HepG2 (cell line): ENCODE measurements around the gene UCMA. TPM values are rescaled to one million over a fixed set of nuclear protein-coding genes. Genes with fewer than 3 reads are reported as not detected.

Experiments
- ATAC-seq: fragments of 200-7000 bp; cut with Tn5 transposase; 3 replicates; pipeline ENCODE4 v1.9.1; 2020; ENCODE audit warnings: mild to moderate bottlenecking, moderate library complexity
- BruUV-seq: library from RNA; stranded (reverse); fragments of 400-500 nt; replicated peaks from 2 replicates; lab custom pipeline; 2021; lab: Mats Ljungman, UMichigan
- CTCF ChIA-PET: fragments of 300-600 bp; formaldehyde crosslinking; extraction: SDS; loops from one replicate; lab custom pipeline; 2021; ENCODE audit warnings: low total read pairs, inconsistent platforms, low intra/inter-chr PET ratio; lab: Yijun Ruan, JAX
- POLR2A ChIA-PET: fragments of 350-600 bp; sonication (Branson Sonifier 250); formaldehyde crosslinking; loops from one replicate; lab custom pipeline; 2020; ENCODE audit warnings: antibody characterized with exemption, inconsistent platforms; lab: Yijun Ruan, JAX
- DNase-seq: peaks from one replicate; pipeline ENCODE4 v3.0.0-alpha.2; 2015; ENCODE audit warnings: low spot score
- FAIRE-seq: peaks from 3 replicates; lab custom pipeline; 2011; peaks lifted over from hg19 to GRCh38; lab: Jason Lieb, UNC
- H2AFZ ChIP-seq: one replicate; pipeline ENCODE4 v1.6.1; 2011; ENCODE audit warnings: low read length, inconsistent platforms
- H3K27ac ChIP-seq: fragments of 300-600 bp; 3 replicates; pipeline ENCODE4 v1.8.0; 2011; ENCODE audit warnings: mixed run types, mild to moderate bottlenecking, mixed read lengths, low read length, inconsistent platforms; ENCODE audit not compliant: insufficient read depth; ENCODE audit errors: extremely low read length
- H3K27me3 ChIP-seq, 2 experiments: fragments of 200-600 bp in 1 of 2; 2 replicates in 1 of 2; 3 replicates in 1 of 2; pipeline versions ENCODE4 v1.6.0 to v1.8.0; 2011; ENCODE audit warnings: low read length in 2 of 2, mild to moderate bottlenecking in 2 of 2, moderate library complexity in 2 of 2, inconsistent platforms in 1 of 2; ENCODE audit not compliant: insufficient read depth in 2 of 2, control insufficient read depth in 1 of 2
- H3K36me3 ChIP-seq, 2 experiments: fragments of 200-600 bp in 1 of 2; replicated peaks in 1 of 2; 2 replicates in 1 of 2; 3 replicates in 1 of 2; pipeline versions ENCODE4 v1.5.1 to v1.8.0; 2011; ENCODE audit warnings: low read length in 2 of 2, inconsistent platforms in 1 of 2; ENCODE audit not compliant: insufficient read depth in 2 of 2, control insufficient read depth in 1 of 2
- H3K4me1 ChIP-seq: 2 replicates; pipeline ENCODE4 v1.5.1; 2012; ENCODE audit warnings: low read length, inconsistent platforms; ENCODE audit not compliant: insufficient read depth
- H3K4me2 ChIP-seq: 2 replicates; pipeline ENCODE4 v1.6.0; 2011; ENCODE audit warnings: low read depth, low read length, inconsistent platforms
- H3K4me3 ChIP-seq, 3 experiments: fragments of 200-600 bp in 1 of 3; sonication (generic), shearing (Covaris generic) in 1 of 3; replicated peaks in 1 of 3; 2 replicates each; pipeline ENCODE4 v1.5.1; 2011 to 2016; ENCODE audit warnings: low read length in 3 of 3, inconsistent platforms in 2 of 3, low read depth in 2 of 3, mild to moderate bottlenecking in 2 of 3, control low read depth in 1 of 3, mixed read lengths in 1 of 3; ENCODE audit not compliant: insufficient read depth in 1 of 3
- H3K79me2 ChIP-seq: one replicate; pipeline ENCODE4 v1.6.1; 2011; ENCODE audit warnings: low read length, inconsistent platforms; ENCODE audit not compliant: insufficient read depth
- H3K9ac ChIP-seq: 2 replicates; pipeline ENCODE4 v1.6.0; 2011; ENCODE audit warnings: mild to moderate bottlenecking, low read depth, low read length, inconsistent platforms; ENCODE audit not compliant: insufficient read depth
- H3K9me3 ChIP-seq: 2 replicates; pipeline ENCODE4 v1.5.1; 2012; ENCODE audit warnings: mild to moderate bottlenecking, low read length
- H4K20me1 ChIP-seq: 2 replicates; pipeline ENCODE4 v1.6.0; 2011; ENCODE audit warnings: inconsistent platforms, mild to moderate bottlenecking, low read length, moderate library complexity; ENCODE audit not compliant: insufficient read depth
- ESRRA ChIP-seq: sonication (generic); formaldehyde crosslinking; IDR thresholded peaks from 2 replicates; pipeline ENCODE4 v1.5.1; 2020; ENCODE audit warnings: mild to moderate bottlenecking, low read depth, missing genetic modification reagents
- GTF2F1 ChIP-seq: fragments of 150-350 bp; IDR thresholded peaks from 2 replicates; pipeline ENCODE4 v1.6.1; 2014; ENCODE audit warnings: low read length
- MZF1 ChIP-seq: sonication (generic); formaldehyde crosslinking; IDR thresholded peaks from 2 replicates; pipeline ENCODE4 v1.8.1; 2023; ENCODE audit warnings: mild to moderate bottlenecking, missing genetic modification reagents, borderline replicate concordance
- NCOA5 ChIP-seq: sonication (generic); formaldehyde crosslinking; IDR thresholded peaks from 2 replicates; pipeline ENCODE4 v1.4.0; 2020; ENCODE audit warnings: missing genetic modification reagents
- NR2C2 ChIP-seq: sonication (generic); formaldehyde crosslinking; IDR thresholded peaks from 2 replicates; pipeline ENCODE4 v1.4.0; 2020; ENCODE audit warnings: missing genetic modification reagents, mild to moderate bottlenecking, moderate library complexity, borderline replicate concordance
- PAF1 ChIP-seq: IDR thresholded peaks from 2 replicates; pipeline ENCODE4 v1.6.1; 2016; ENCODE audit warnings: missing genetic modification reagents, missing compliant biosample characterization
- PPARG ChIP-seq: conservative IDR thresholded peaks from 2 replicates; pipeline ENCODE4 v1.6.1; 2016; ENCODE audit warnings: missing biosample characterization, missing genetic modification reagents
- RXRB ChIP-seq: IDR thresholded peaks from 2 replicates; pipeline ENCODE4 v1.6.1; 2016; ENCODE audit warnings: borderline replicate concordance, missing genetic modification reagents, missing compliant biosample characterization
- SCMH1 ChIP-seq: sonication (generic); formaldehyde crosslinking; IDR thresholded peaks from 2 replicates; pipeline ENCODE4 v1.9.0; 2021; ENCODE audit warnings: missing genetic modification reagents, mild to moderate bottlenecking, borderline replicate concordance
- TRIM24 ChIP-seq: sonication (generic); formaldehyde crosslinking; IDR thresholded peaks from 2 replicates; pipeline ENCODE4 v1.8.0; 2022; ENCODE audit warnings: mild to moderate bottlenecking, missing genetic modification reagents
- U2AF1 ChIP-seq: fragments of 200-400 bp; formaldehyde crosslinking; optimal IDR thresholded peaks from 2 replicates; pipeline ENCODE3; 2017; ENCODE audit warnings: mild to moderate bottlenecking, low read depth, low read length
- ZNF232 ChIP-seq: sonication (generic); formaldehyde crosslinking; IDR thresholded peaks from 2 replicates; pipeline ENCODE4 v1.4.0; 2020; ENCODE audit warnings: missing genetic modification reagents, borderline replicate concordance
- ZNF251 ChIP-seq: sonication (generic); formaldehyde crosslinking; IDR thresholded peaks from 2 replicates; pipeline ENCODE4 v1.9.0; 2021; ENCODE audit warnings: mild to moderate bottlenecking, missing genetic modification reagents
- ZNF614 ChIP-seq: IDR thresholded peaks from 2 replicates; pipeline ENCODE4 v1.6.1; 2018; ENCODE audit warnings: missing biosample characterization, missing genetic modification reagents, inconsistent platforms, borderline replicate concordance
- ZNF615 ChIP-seq: sonication (generic); formaldehyde crosslinking; IDR thresholded peaks from 2 replicates; pipeline ENCODE4 v1.5.0; 2020; ENCODE audit warnings: mild to moderate bottlenecking, missing genetic modification reagents, borderline replicate concordance
- ZNF883 ChIP-seq: sonication (generic); formaldehyde crosslinking; IDR thresholded peaks from 2 replicates; pipeline ENCODE4 v1.5.1; 2020; ENCODE audit warnings: mild to moderate bottlenecking, missing genetic modification reagents; ENCODE audit errors: not compliant biosample characterization
- ZSCAN29 ChIP-seq: sonication (generic); formaldehyde crosslinking; conservative IDR thresholded peaks from 2 replicates; pipeline ENCODE4 v1.4.0; 2020; ENCODE audit warnings: mild to moderate bottlenecking, missing genetic modification reagents
- WGBS: methylation state at CpG from one replicate; pipeline ENCODE4 v1.1.6; 2017; ENCODE audit warnings: low lambda C conversion rate; 5-methylcytosine and 5-hydroxymethylcytosine counted together
- in situ Hi-C: cut with HindIII; loops from 2 replicates; pipeline ENCODE4 v1.10.0; 2017; ENCODE audit warnings: low pct_unique_long_range_greater_than_20kb; ENCODE audit not compliant: extremely low pct_ligation_motif_present
- intact Hi-C: fragments of 100-400 bp; cut with micrococcal nuclease; formaldehyde crosslinking; loops from one replicate; pipeline ENCODE4 v1.10.0; 2022; ENCODE audit not compliant: unreplicated experiment
- polyA plus RNA-seq, 8 experiments: library from polyadenylated mRNA; depleted of rRNA in 3 of 8; stranded (reverse) in 7 of 8; unstranded in 1 of 8; fragments of >200 nt; fragmentation: Illumina TruSeq in 4 of 8; extraction: Trizol in 4 of 8; gene quantifications; 2 replicates each; pipeline versions ENCODE4 v1.2.1 to v1.2.3, GENCODE V29; 2011 to 2016; ENCODE audit warnings: low read depth in 4 of 8, missing spikeins in 1 of 8, mixed read lengths in 1 of 8; ENCODE audit not compliant: insufficient read depth in 1 of 8
- total RNA-seq, 5 experiments: library from RNA; depleted of rRNA; stranded (reverse); fragments of >200 nt; fragmentation: Illumina TruSeq; extraction: Trizol; gene quantifications; 2 replicates each; pipeline ENCODE4 v1.2.3, GENCODE V29; 2016; ENCODE audit warnings: low read depth in 1 of 5
- TF ChIP-seq, protein P1 (sequence below): sonication (generic); formaldehyde crosslinking; IDR thresholded peaks from 2 replicates; pipeline ENCODE4 v1.8.1; 2023; ENCODE audit warnings: mild to moderate bottlenecking, missing genetic modification reagents, borderline replicate concordance
- TF ChIP-seq, protein P2 (sequence below): sonication (generic); formaldehyde crosslinking; IDR thresholded peaks from 2 replicates; pipeline ENCODE4 v1.4.0; 2020; ENCODE audit warnings: missing genetic modification reagents
- TF ChIP-seq, protein P3 (sequence below): sonication (generic); IDR thresholded peaks from 2 replicates; pipeline ENCODE4 v1.6.1; 2016; ENCODE audit warnings: low read depth, borderline replicate concordance
- TF ChIP-seq, protein P4 (sequence below): sonication (generic); formaldehyde crosslinking; IDR thresholded peaks from 2 replicates; pipeline ENCODE4 v1.4.0; 2020; ENCODE audit warnings: missing genetic modification reagents

UCMA gene
- total and polyA plus RNA-seq, 2 of the 13 experiments (the other 11 are each of a cell fraction or from before 2014, with no cell fraction given) = not detected

DNA sequence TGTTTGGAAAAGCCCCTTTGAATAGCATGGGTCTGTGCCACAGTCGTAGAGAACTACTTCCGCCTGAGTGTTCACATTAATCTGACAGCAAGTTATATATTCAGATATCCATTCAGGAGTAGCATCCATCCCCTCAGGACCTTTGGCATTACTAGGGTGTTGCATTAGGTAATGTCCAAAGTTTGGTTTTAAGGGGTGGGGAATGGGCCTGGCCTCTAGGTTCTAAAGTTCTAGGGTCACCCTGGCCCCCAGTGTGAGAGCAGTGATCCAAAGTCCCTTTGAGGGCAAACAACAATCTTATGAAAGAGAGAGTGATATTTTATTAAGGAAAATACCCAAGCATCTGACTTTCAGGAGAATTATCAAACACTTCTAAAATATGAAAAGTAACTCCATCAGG, 60.6 kb downstream of the UCMA start:
- intact Hi-C loops (no loop called here), in situ Hi-C loops (no loop called here)
- POLR2A ChIA-PET = no interaction called here
- Histone ChIP-seq H3K36me3 (peaks cover 2 to 37% of the 10 kb centered on the region in 2 experiments; a peak in 2 of 5 replicates), H3K4me1 (peaks cover 25% of the 10 kb centered on the region), H3K9me3 (no peaks in the 10 kb centered on the region), H3K27me3 (no peaks in the 10 kb centered on the region), H3K4me2 (peak overlapping the region; percentile 16; the same call in 1 of the 2 replicates), H4K20me1 (no peaks in the 10 kb centered on the region), H2AFZ (no peak overlapping the region), H3K27ac (peak overlapping the region; percentile 63), H3K79me2 (no peaks in the 10 kb centered on the region), H3K4me3 (no peak overlapping the region), H3K9ac (no peak overlapping the region)
- peak; percentile 65 for DNase-seq
- ATAC-seq = peak; percentile 98
- 79% methylated on average over 2 of the region's 2 CpGs for WGBS
- peak; percentile 51 for FAIRE-seq
- BruUV-seq = no TSS peak
- CTCF ChIA-PET = no interaction called here
- peak; percentile 70 for TF ChIP-seq PPARG (CRISPR knock-in tag)
- TF ChIP-seq GTF2F1 = no peak
- TF ChIP-seq, protein P1, sequence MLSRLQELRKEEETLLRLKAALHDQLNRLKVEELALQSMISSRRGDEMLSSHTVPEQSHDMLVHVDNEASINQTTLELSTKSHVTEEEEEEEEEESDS (CRISPR knock-in tag) = no peak
- TF ChIP-seq ZNF232 = no peak
- TF ChIP-seq, protein P2, sequence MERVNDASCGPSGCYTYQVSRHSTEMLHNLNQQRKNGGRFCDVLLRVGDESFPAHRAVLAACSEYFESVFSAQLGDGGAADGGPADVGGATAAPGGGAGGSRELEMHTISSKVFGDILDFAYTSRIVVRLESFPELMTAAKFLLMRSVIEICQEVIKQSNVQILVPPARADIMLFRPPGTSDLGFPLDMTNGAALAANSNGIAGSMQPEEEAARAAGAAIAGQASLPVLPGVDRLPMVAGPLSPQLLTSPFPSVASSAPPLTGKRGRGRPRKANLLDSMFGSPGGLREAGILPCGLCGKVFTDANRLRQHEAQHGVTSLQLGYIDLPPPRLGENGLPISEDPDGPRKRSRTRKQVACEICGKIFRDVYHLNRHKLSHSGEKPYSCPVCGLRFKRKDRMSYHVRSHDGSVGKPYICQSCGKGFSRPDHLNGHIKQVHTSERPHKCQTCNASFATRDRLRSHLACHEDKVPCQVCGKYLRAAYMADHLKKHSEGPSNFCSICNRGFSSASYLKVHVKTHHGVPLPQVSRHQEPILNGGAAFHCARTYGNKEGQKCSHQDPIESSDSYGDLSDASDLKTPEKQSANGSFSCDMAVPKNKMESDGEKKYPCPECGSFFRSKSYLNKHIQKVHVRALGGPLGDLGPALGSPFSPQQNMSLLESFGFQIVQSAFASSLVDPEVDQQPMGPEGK (CRISPR knock-in tag) = peak; percentile 80
- no peak for TF ChIP-seq TRIM24 (CRISPR knock-in tag)
- TF ChIP-seq ZNF251 (CRISPR knock-in tag) = no peak
- no peak for TF ChIP-seq ZNF615 (CRISPR knock-in tag)
- TF ChIP-seq, protein P3, sequence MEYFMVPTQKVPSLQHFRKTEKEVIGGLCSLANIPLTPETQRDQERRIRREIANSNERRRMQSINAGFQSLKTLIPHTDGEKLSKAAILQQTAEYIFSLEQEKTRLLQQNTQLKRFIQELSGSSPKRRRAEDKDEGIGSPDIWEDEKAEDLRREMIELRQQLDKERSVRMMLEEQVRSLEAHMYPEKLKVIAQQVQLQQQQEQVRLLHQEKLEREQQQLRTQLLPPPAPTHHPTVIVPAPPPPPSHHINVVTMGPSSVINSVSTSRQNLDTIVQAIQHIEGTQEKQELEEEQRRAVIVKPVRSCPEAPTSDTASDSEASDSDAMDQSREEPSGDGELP = no peak
- TF ChIP-seq ZNF614 (CRISPR knock-in tag) = 0 out of 2 replicates have a peak, but pooled peaks have one; percentile 29
- TF ChIP-seq, protein P4, sequence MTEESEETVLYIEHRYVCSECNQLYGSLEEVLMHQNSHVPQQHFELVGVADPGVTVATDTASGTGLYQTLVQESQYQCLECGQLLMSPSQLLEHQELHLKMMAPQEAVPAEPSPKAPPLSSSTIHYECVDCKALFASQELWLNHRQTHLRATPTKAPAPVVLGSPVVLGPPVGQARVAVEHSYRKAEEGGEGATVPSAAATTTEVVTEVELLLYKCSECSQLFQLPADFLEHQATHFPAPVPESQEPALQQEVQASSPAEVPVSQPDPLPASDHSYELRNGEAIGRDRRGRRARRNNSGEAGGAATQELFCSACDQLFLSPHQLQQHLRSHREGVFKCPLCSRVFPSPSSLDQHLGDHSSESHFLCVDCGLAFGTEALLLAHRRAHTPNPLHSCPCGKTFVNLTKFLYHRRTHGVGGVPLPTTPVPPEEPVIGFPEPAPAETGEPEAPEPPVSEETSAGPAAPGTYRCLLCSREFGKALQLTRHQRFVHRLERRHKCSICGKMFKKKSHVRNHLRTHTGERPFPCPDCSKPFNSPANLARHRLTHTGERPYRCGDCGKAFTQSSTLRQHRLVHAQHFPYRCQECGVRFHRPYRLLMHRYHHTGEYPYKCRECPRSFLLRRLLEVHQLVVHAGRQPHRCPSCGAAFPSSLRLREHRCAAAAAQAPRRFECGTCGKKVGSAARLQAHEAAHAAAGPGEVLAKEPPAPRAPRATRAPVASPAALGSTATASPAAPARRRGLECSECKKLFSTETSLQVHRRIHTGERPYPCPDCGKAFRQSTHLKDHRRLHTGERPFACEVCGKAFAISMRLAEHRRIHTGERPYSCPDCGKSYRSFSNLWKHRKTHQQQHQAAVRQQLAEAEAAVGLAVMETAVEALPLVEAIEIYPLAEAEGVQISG (CRISPR knock-in tag) = 0 out of 2 replicates have a peak, but pooled peaks have one; percentile 25
- TF ChIP-seq RXRB (CRISPR knock-in tag) = 0 out of 2 replicates have a peak, but pooled peaks have one; percentile 30
- TF ChIP-seq NR2C2 = peak; percentile 68
- TF ChIP-seq MZF1 (CRISPR knock-in tag) = no peak
- TF ChIP-seq ESRRA (CRISPR knock-in tag) = 0 out of 2 replicates have a peak, but pooled peaks have one; percentile 68
- no peak for TF ChIP-seq ZSCAN29 (CRISPR knock-in tag)
- no peak for TF ChIP-seq ZNF883 (CRISPR knock-in tag)
- no peak for TF ChIP-seq PAF1 (CRISPR knock-in tag)
- no peak for TF ChIP-seq NCOA5 (CRISPR knock-in tag)
- TF ChIP-seq U2AF1 = no peak
- TF ChIP-seq SCMH1 (CRISPR knock-in tag) = no peak
